GM18499 (cell line): ENCODE measurements around the gene DNAJA4.

Experiments
- ATAC-seq: cut with Tn5 transposase; IDR thresholded peaks from one replicate; pipeline ENCODE4 v1.9.1; 2021; ENCODE audit warnings: moderate number of reproducible peaks; ENCODE audit not compliant: insufficient read depth, unreplicated experiment

Gene DNAJA4

DNA sequence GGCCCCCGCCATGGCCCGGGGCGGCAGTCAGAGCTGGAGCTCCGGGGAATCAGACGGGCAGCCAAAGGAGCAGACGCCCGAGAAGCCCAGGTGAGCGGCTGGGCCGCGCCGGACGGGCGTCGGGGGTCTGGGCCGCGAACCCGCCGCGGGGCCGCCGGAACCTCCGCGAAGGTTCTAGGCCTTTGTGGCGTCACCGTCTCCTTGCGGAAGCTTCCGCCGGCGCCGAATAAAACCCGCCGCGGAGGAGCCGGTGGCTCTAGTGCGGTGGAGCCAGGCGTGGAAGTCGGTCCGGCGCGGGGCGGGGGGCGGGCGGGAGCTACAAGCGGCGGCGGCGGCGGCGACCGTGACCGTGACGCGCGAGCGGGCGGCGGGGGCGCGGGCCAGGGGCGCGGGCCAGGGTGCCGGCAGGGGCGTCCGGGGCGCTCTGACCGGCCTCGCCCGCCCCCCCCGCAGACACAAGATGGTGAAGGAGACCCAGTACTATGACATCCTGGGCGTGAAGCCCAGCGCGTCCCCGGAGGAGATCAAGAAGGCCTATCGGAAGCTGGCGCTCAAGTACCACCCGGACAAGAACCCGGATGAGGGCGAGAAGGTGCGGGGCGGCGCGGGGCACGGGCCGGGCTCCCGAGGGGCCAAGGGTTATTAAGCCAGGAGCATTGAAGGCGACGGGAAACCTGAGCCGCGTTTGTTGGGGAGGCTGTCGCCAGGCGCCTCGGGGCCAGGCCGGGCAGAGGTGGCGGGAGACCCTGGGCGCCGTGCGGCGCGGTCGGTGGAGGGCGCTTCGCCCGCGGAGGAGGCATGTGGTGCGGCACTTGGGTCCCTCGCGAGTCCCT lies at the start of gene DNAJA4:
Gene DNAJA4, plus strand, starts transcription at position 259 of the 833 bp plus-strand sequence. Its CDS starts 202 bp downstream, at position 461.
- ATAC-seq: no peak

DNA sequence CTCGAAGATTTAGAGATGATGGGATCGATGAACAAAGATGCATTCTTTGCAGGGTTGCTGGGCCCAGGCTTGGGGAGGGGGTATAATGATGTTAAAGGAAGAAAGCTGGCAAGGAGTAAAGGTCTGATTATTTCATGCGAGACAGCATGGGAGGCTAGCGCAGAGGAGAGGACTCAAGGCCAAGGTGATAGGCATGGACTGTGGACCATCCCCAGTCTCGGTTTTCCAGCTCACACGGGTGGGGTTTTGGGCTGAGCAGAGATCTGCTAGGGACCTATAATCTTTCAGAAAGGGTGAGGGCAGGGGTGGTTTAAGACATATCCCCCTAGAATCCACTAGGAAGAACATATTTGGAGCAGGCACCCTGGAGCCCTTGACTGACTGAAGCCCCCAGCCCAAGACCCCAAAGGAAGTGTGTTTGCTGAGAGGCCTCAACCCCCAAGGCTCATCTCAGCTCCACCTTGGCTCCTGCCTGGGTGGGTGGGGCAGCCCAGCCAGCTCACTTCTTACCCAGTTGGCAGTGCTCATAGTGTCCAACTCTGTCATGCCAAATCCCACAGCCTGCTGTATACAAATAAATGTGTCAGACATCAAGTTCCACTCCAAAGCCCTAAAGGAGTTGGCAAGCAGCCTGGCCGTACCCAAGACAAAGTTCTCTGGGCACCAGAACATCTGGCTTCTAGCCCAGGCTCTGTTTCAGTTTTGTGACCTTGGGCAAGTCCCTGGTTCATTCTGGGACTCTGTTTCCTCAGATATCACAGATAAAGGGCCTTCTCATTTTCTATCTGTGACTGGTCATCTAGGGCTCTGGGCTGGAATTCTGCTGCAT lies 47.9 kb upstream of the DNAJA4 start:
- no peak for ATAC-seq

DNA sequence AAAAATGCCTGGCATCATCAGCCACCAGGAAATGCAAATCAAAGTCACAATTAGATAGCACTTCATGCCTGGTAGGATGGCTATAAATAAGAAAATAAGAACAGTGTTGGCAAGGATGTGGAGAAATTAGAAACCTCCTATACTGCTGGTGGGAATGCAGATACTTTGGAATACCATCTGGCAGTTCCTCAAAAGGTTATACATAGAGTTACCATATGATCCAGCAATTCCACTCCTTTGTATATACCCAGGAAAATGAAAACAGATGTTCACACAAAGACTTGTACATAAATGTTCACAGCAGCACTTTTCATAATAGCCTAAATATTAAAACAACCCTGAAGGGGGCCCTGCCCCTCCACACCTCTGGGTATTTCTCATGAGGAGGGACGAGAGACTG lies 43.6 kb upstream of the DNAJA4 start:
- ATAC-seq: no peak

- ATAC-seq: no peak
These were observed 41.5 kb upstream of the DNAJA4 start for GRCh38 chr15:78222745-78223395.

- no peak for ATAC-seq
These were observed 40.9 kb upstream of the DNAJA4 start for GRCh38 chr15:78223396-78224022.

GRCh38 chr15:78224023-78224411 lies 40.3 kb upstream of the DNAJA4 start:
- no peak for ATAC-seq

- no peak for ATAC-seq
These were observed 38.4 kb upstream of the DNAJA4 start for GRCh38 chr15:78225783-78226541.

DNA sequence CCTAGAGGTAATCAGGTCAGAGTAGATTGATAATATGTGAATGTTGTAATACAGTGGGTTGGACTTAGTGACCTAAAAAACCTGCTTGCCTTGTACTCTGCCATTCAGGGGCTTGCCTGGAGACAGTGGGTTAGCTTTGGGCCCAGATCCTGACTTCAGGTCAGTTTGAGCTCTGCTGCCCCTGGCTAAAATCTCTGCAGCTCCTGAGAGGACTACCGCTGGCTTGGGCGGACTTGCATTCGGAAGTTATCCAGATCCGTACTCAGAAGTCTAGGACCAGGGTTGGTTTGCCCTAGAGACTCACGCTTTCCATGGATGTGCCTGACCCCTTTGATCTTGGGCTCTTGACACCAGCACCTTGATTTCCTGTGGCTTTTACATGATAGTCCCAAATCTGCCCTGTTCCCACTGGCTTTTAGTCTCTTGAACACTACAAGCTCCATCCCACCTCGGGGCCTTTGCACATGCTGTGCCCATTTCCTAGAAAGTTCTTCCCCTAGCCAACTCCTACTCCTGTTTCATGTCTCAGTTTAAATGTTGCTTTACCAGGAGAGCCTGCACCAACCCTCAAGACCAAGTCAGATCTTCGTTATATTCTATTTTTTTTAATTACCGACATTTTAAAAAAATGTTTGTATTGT lies 35.9 kb upstream of the DNAJA4 start:
- ATAC-seq: no peak

DNA sequence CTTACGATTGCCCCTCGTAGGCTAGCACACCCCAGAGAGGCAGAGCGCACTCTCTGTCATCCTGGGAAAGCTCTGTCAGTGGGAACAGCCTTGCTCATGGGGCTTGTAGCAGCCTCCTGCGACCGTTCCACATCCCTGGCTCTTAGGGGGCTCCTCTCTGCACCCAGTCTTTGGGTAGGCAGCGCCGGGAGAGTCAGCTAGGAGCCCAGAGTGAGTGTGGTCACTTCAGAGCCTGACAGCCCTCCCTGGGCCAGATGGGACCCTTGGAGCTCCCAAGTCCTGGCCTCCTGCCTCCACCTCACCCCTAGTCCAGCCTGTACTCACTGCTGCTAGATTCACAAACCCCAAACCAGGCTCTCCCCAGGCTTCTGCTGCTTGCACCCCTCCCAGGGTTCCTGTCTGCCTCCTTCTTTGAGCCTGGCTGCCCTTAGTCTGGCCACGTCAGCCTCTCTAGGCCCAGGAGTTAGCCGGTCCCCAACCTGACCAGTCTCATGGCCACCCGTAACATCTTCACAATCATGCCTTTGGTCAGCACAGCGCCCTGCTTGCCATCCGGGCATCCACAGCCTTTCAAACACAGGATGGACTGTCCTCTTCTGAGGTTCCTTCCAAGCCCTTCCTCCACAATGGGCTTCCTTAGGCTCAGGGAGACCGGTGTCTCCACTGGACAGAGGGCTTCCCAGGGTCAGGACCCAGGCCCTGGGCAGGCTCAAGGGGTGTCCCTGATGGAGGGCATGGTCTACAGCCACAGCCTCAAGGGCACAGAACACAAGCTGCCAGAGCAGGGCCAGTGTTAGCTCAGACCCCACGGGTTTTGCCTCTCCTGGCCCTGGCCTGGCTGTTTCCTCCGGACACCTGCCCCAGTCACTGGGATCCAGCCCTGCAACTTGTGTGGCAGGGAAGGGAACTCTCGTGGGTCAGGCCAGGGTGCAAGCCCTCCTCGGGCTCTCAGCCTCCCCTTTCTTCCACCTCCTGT lies 34.6 kb upstream of the DNAJA4 start:
- no peak for ATAC-seq

GRCh38 chr15:78232951-78233350 lies 31.4 kb upstream of the DNAJA4 start:
- ATAC-seq: no peak

GRCh38 chr15:78233496-78233895 lies 30.9 kb upstream of the DNAJA4 start:
- no peak for ATAC-seq

- ATAC-seq: no peak
These were observed 29.8 kb upstream of the DNAJA4 start, which contains the start of gene ACSBG1 for GRCh38 chr15:78234515-78235040. Gene ACSBG1, minus strand, starts transcription at chr15:78234565. Its CDS starts 64 bp downstream, at chr15:78234501.

DNA sequence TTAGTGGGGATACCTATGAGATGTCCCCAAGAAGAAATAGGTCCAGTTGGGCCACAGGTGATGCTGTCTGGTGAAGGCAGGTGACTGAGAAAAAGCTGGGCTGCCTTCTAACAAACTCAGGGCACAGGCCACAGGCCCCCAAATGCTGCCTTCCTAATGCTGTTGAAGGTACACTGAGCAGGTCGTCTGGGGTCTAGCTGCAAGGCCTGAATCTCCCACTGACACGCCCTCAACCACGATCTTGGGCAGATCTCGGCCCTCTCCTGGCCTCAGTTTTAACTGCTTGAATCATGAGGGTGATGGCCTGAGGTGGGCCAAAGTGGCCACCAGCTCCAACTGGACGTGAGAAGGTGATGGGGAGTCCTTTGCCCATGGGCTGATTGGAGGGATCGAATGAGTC lies 27.9 kb upstream of the DNAJA4 start:
- ATAC-seq: no peak

GRCh38 chr15:78237146-78237545 lies 27.2 kb upstream of the DNAJA4 start:
- no peak for ATAC-seq

- ATAC-seq: no peak
These were observed 24.6 kb upstream of the DNAJA4 start for GRCh38 chr15:78239811-78240210.

DNA sequence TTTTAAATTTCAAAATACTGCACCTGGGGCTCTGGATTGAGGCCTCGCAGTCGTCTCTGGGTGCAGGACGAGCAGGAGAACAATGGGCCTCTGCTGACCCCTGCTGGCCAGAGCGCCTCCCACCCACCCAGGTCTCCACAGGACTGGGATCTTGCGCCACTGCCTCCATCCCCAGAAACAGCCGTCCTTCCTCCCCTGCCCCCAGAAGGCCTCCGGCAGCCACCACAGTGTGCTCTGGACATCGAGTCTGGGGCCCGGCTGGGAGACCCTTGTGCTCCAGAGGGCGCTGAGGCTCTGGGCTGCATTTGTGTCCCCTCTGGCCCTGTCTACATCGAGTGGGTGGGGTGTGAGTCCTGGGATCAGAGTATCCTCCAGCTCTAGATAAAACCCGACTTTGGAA lies 23.3 kb upstream of the DNAJA4 start:
- ATAC-seq: no peak

DNA sequence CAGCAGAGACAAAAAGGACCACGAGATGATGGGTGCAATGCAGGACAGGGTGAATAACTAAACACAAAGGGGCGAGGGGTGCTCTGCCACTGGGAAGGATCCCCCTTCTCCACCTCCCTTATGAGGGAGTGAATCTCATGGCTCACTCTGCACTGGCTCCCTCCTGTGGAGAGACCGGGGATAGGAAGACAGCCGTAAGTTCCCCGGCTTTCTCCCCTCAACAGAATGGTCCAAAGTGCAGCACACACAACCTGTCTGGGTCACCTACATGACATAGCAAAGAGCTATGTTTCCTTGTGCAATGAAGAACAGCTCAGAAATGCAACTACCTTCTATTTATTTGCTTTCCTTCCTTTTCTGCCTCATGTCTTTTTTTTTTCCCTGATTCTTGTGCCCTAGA lies 22.2 kb upstream of the DNAJA4 start:
- ATAC-seq: no peak

DNA sequence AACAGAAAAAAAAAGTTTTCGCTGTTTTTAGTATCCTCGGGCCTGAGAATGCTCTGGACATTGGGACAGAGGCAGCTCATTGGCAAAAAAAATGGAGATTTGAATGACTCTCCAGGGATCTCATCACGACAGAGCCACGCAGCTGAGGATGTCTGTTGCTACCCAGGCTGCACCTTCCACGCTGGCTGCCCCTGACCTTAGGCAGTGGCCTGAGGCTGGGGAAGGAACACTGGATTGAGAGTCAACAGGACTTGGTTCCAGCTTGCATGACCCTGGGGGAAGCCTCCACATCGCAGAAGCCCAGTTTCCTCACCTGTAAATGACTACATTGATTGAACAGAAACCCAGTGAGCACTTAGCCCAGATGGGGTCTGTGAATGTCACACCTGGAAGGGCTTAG lies 21.3 kb upstream of the DNAJA4 start:
- no peak for ATAC-seq
